ENCODE measurements around the gene AFAP1.
"Not testable (repeated sequence)": the region's sequence is repeated elsewhere in the genome, so short reads cannot be mapped to it uniquely, and the experiment has no call there.

AFAP1 gene

GRCh38 chr4:7918981-7919380, 20.7 kb downstream of the AFAP1 start:
- peaks cover 35% of the 10 kb centered on the region for H3K4me1 Mint-ChIP-seq (ENCODE audit: low read depth)
- H3K4me3 Mint-ChIP-seq: no peak overlapping the region
- H3K9me3 Mint-ChIP-seq (ENCODE audit: low read depth): no peaks in the 10 kb centered on the region
- H3K27ac Mint-ChIP-seq: no peak overlapping the region
- H3K36me3 Mint-ChIP-seq: peaks cover 7% of the 10 kb centered on the region
- no peaks in the 10 kb centered on the region for H3K27me3 Mint-ChIP-seq

DNA sequence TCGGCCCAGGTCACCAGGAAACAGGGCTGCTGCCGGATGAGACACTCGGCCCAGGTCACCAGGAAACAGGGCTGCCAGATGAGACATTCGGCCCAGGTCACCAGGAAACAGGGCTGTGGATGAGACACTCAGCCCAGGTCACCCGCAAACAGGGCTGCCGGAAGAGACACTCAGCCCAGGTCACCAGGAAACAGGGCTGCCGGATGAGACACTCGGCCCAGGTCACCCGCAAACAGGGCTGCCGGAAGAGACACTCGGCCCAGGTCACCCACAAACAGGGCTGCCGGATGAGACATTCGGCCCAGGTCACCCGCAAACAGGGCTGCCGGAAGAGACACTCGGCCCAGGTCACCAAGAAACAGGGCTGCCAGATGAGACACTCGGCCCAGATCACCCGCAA, 21.5 kb downstream of the AFAP1 start:
- not testable (repeated sequence) for H3K27ac Mint-ChIP-seq; H3K27me3 Mint-ChIP-seq; H3K4me3 Mint-ChIP-seq; H3K9me3 Mint-ChIP-seq (ENCODE audit: low read depth); H3K36me3 Mint-ChIP-seq
- peaks cover 32% of the 10 kb centered on the region for H3K4me1 Mint-ChIP-seq (ENCODE audit: low read depth)

- Mint-ChIP-seq H3K4me1 (ENCODE audit: low read depth) (peaks cover 32% of the 10 kb centered on the region), H3K4me3 (no peak overlapping the region), H3K9me3 (ENCODE audit: low read depth) (no peaks in the 10 kb centered on the region), H3K27me3 (no peaks in the 10 kb centered on the region), H3K36me3 (peaks cover 6% of the 10 kb centered on the region), H3K27ac (no peak overlapping the region)
Observed at GRCh38 chr4:7917669-7918068, 22.0 kb downstream of the AFAP1 start.

DNA sequence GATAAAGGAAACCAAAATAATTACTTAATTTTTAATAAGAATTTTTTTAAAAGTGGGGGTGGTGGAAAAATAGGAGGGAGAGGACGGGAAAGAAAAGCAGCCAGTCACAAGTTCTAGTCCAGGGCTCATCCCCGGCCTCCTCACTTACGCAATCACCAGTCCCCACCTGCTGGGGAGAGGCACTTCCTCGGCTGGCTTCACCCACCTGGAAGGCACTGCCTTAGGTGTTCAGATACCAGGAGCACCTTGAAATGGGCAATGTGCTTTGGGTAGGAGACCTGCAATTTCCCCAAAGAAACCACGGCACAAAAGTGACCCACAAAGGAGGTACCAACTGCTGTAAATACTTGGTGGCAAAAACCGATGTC, 23.8 kb downstream of the AFAP1 start:
- Mint-ChIP-seq H3K27me3 (no peaks in the 10 kb centered on the region), H3K27ac (no peak overlapping the region), H3K4me3 (no peak overlapping the region), H3K9me3 (ENCODE audit: low read depth) (no peaks in the 10 kb centered on the region), H3K4me1 (ENCODE audit: low read depth) (peaks cover 40% of the 10 kb centered on the region), H3K36me3 (peaks cover 6% of the 10 kb centered on the region)

GRCh38 chr4:7912826-7913225, 26.8 kb downstream of the AFAP1 start:
- H3K4me3 Mint-ChIP-seq: no peak overlapping the region
- H3K27ac Mint-ChIP-seq: no peak overlapping the region
- H3K27me3 Mint-ChIP-seq: no peaks in the 10 kb centered on the region
- H3K4me1 Mint-ChIP-seq (ENCODE audit: low read depth): peaks cover 60% of the 10 kb centered on the region
- peaks cover 6% of the 10 kb centered on the region for H3K36me3 Mint-ChIP-seq
- H3K9me3 Mint-ChIP-seq (ENCODE audit: low read depth): no peaks in the 10 kb centered on the region

GRCh38 chr4:7910952-7911578, 28.6 kb downstream of the AFAP1 start:
- H3K27ac Mint-ChIP-seq: no peak overlapping the region
- H3K36me3 Mint-ChIP-seq: peaks cover 6% of the 10 kb centered on the region
- peaks cover 51% of the 10 kb centered on the region for H3K4me1 Mint-ChIP-seq (ENCODE audit: low read depth)
- no peak overlapping the region for H3K4me3 Mint-ChIP-seq
- no peaks in the 10 kb centered on the region for H3K9me3 Mint-ChIP-seq (ENCODE audit: low read depth)
- no peaks in the 10 kb centered on the region for H3K27me3 Mint-ChIP-seq

- H3K9me3 Mint-ChIP-seq (ENCODE audit: low read depth): no peaks in the 10 kb centered on the region
- no peak overlapping the region for H3K4me3 Mint-ChIP-seq
- peaks cover 5% of the 10 kb centered on the region for H3K36me3 Mint-ChIP-seq
- H3K27me3 Mint-ChIP-seq: no peaks in the 10 kb centered on the region
- peaks cover 50% of the 10 kb centered on the region for H3K4me1 Mint-ChIP-seq (ENCODE audit: low read depth)
- no peak overlapping the region for H3K27ac Mint-ChIP-seq
Observed at GRCh38 chr4:7910263-7910896, 29.3 kb downstream of the AFAP1 start.

DNA sequence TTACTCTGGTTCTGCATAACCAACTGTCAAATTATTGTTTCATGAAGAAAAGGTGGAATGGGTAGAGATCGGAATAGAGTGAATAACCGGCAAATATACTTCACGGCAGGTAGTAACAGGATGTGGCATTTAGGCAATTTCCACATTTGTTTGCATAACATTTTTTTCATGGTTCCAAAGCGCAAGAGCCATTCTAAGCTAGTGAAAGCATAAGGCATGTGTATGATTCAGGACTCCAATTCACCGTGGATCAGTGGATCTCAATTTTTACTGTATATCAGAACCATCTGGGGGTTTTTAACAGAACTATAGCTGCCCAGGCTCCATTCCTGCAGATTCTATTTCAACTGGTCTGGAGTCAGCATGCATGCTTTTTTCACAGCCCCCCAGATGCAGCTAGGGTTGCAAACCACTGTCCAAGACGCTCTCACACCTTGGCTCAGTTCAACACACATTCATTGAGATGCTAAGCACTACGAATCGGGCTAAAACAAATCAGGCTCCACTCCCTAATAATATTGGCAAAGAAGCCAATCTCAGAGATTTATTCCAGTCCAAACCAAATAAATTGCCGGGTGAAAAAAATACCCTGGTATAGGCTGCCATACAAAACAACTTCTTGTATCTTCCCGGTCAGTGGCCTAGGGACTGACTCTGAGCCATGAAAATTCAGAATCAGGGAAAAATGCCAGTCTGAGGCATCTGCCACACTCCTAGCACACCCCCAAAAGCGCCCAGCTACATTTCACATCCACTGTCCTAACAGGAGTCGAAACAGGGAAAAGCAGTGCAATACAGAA, 30.0 kb downstream of the AFAP1 start:
- Mint-ChIP-seq H3K27me3 (no peaks in the 10 kb centered on the region), H3K4me1 (ENCODE audit: low read depth) (peaks cover 50% of the 10 kb centered on the region), H3K9me3 (ENCODE audit: low read depth) (no peaks in the 10 kb centered on the region), H3K27ac (no peak overlapping the region), H3K4me3 (no peak overlapping the region), H3K36me3 (no peaks in the 10 kb centered on the region)

GRCh38 chr4:7908668-7909067, 31.0 kb downstream of the AFAP1 start:
- Mint-ChIP-seq H3K27ac (no peak overlapping the region), H3K4me1 (ENCODE audit: low read depth) (peaks cover 58% of the 10 kb centered on the region), H3K27me3 (no peaks in the 10 kb centered on the region), H3K4me3 (no peak overlapping the region), H3K9me3 (ENCODE audit: low read depth) (no peaks in the 10 kb centered on the region), H3K36me3 (peaks cover 3% of the 10 kb centered on the region)

GRCh38 chr4:7907142-7907541, 32.5 kb downstream of the AFAP1 start:
- Mint-ChIP-seq H3K4me3 (no peak overlapping the region), H3K27ac (no peak overlapping the region), H3K36me3 (peaks cover 6% of the 10 kb centered on the region), H3K4me1 (ENCODE audit: low read depth) (peaks cover 63% of the 10 kb centered on the region), H3K9me3 (ENCODE audit: low read depth) (no peaks in the 10 kb centered on the region), H3K27me3 (no peaks in the 10 kb centered on the region)

DNA sequence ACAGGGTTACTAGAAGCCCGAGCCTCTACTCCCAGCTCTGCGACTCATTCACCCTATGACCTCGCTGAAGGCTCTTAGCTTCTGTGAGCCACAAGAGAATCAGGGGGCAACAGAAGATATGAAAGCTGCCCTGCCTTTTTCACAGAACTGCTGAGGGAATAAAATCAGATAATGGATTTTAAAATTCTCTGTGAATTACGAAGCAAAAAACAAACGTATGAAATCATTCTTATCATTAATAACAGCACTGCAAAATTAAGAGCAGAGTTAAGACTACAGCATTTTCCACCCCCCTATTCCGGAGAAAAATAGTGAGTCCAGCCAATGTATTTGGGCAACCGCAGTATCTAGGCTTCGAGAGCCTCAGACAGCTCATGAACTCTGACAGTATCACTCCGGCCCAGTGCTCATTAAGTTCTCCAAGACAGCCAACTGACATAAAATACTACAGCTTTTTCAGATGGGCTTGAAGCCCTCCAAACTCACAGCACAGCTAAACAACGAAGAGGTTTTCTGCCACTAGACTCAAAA, 33.4 kb downstream of the AFAP1 start:
- Mint-ChIP-seq H3K9me3 (ENCODE audit: low read depth) (no peaks in the 10 kb centered on the region), H3K4me3 (no peak overlapping the region), H3K4me1 (ENCODE audit: low read depth) (peaks cover 66% of the 10 kb centered on the region), H3K27ac (no peak overlapping the region), H3K27me3 (no peaks in the 10 kb centered on the region), H3K36me3 (peaks cover 6% of the 10 kb centered on the region)

DNA sequence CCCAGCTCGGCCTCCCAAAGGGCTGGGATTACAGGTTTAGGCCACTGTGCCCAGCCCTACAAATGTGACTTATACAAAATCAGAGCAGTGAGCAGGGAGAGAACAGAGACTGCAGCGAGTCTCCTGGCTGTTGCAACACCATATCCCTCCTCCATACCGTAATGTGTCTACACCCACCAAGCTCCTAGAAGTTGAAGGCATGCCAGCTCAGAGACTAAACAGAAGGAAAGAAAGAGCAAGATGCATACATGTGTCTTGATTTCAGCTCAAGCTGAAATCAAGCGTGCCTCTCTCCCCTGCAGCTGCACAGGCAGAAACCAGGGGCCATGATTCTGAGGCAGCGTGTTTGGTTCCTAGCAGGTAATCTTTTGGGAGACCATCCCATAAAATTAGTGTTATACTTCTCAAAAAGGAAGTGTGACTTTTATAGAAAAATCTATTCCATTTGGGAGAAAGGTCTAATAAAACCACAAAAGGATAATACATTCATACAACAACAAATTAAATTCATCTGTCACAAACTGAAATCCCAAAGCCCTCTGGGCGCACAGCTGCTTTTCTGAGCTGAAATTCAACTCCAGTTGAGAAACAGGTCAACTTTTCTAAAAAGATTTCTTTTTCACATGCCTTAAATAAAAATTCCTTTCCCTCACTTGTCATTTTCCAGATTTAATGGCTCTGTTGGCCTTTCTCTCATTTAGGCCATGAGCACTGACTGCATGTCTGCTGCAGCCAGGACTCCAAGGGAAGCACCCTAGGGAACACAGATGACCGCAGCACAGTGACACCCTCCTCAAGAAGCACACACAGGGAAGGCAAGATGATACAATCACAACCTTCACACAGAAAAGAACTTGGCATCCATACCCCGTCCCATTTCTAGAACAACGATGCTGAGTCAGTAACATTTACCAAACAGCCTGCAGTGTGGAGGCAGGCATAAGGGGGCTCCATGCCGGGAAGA, 34.4 kb downstream of the AFAP1 start:
- Mint-ChIP-seq H3K27me3 (no peaks in the 10 kb centered on the region), H3K4me1 (ENCODE audit: low read depth) (peaks cover 65% of the 10 kb centered on the region), H3K36me3 (peaks cover 6% of the 10 kb centered on the region), H3K9me3 (ENCODE audit: low read depth) (no peaks in the 10 kb centered on the region), H3K4me3 (no peak overlapping the region), H3K27ac (no peak overlapping the region)

GRCh38 chr4:7903791-7904516, 35.7 kb downstream of the AFAP1 start:
- no peak overlapping the region for H3K27ac Mint-ChIP-seq
- no peak overlapping the region for H3K4me3 Mint-ChIP-seq
- peaks cover 6% of the 10 kb centered on the region for H3K36me3 Mint-ChIP-seq
- H3K9me3 Mint-ChIP-seq (ENCODE audit: low read depth): no peaks in the 10 kb centered on the region
- H3K27me3 Mint-ChIP-seq: no peaks in the 10 kb centered on the region
- peaks cover 59% of the 10 kb centered on the region for H3K4me1 Mint-ChIP-seq (ENCODE audit: low read depth)

- Mint-ChIP-seq H3K27ac (no peak overlapping the region), H3K27me3 (no peaks in the 10 kb centered on the region), H3K4me1 (ENCODE audit: low read depth) (peaks cover 54% of the 10 kb centered on the region), H3K4me3 (no peak overlapping the region), H3K36me3 (peaks cover 6% of the 10 kb centered on the region), H3K9me3 (ENCODE audit: low read depth) (no peaks in the 10 kb centered on the region)
Observed at GRCh38 chr4:7902826-7903225, 36.8 kb downstream of the AFAP1 start.

All from activated naive CD8-positive, alpha-beta T cell (primary cell).